Lower lobe of right lung (tissue), 2 donors: ENCODE data around the gene MYEOV. TPM values are rescaled to one million over a fixed set of nuclear protein-coding genes. Genes with fewer than 3 reads are reported as not detected.
A peak's percentile ranks its signal among the peaks of the same experiment; 100 is the strongest.

Experiments used
- ATAC-seq, 2 donors: fragments of 200-7000 bp; cut with Tn5 transposase; one replicate each; pipeline ENCODE4 v1.9.1; 2020 to 2022; ENCODE audit warnings: mild to moderate bottlenecking in 2 of 2, moderate library complexity in 2 of 2
- DNase-seq: peaks from one replicate; pipeline ENCODE4 v3.0.0-alpha.2; 2020
- H3K27ac ChIP-seq: fragments of 200-600 bp; one replicate; pipeline ENCODE4 v1.8.0; 2022
- H3K27me3 ChIP-seq: fragments of 200-600 bp; one replicate; pipeline ENCODE4 v1.8.0; 2022; ENCODE audit warnings: low read depth
- H3K36me3 ChIP-seq: fragments of 200-600 bp; one replicate; pipeline ENCODE4 v1.8.0; 2022; ENCODE audit warnings: mild to moderate bottlenecking
- H3K4me1 ChIP-seq: fragments of 200-600 bp; one replicate; pipeline ENCODE4 v1.8.0; 2022
- H3K4me3 ChIP-seq: fragments of 200-600 bp; one replicate; pipeline ENCODE4 v1.8.0; 2022; ENCODE audit warnings: mild to moderate bottlenecking
- H3K9me3 ChIP-seq: fragments of 200-600 bp; one replicate; pipeline ENCODE4 v1.8.0; 2022
- CTCF ChIP-seq: fragments of 200-600 bp; IDR thresholded peaks from one replicate; pipeline ENCODE4 v1.8.0; 2022; ENCODE audit warnings: antibody characterized with exemption, mild to moderate bottlenecking
- intact Hi-C: fragments of 100-400 bp; cut with DNase I; formaldehyde crosslinking; loops from one replicate; pipeline ENCODE4 v1.11.0; 2022
- total RNA-seq: library from RNA; stranded (reverse); fragmentation: NEBNext Ultra II Directional; extraction: Animal tissue kit (Norgen Biotek cat#: 25700); gene quantifications from one replicate; pipeline ENCODE4 v1.2.1, GENCODE V29; 2021
- donor health status: DM: no; HTN: yes; CAD: no; lungs with severe emphysema.

MYEOV gene
- total RNA-seq, 1 donor from 2014 or later: 1.2 TPM

DNA sequence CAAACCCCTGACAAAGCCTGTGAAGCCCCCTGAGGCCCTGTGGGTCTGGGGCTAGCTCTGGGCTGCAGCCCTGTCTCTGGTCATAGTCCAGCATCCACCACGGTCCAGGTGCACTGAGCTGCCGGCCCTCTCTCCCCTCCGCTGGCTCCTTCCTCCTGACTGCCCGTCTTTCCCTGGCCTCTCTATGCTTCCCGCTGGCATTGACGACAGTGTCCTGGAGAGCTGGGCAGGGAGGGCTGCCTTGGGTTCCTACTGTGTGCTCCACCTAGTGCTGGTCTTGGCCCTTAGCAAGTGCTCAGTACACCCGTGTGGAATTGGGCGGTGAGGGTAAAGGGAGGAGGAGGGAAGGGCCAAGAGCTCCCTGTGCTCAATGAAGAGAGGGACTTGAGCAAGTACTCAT, 868 bp upstream of the MYEOV start:
- Histone ChIP-seq H3K36me3 (no peaks in the 10 kb centered on the region), H3K4me1 (peaks cover 61% of the 10 kb centered on the region), H3K27ac (no peak overlapping the region), H3K27me3 (no peaks in the 10 kb centered on the region), H3K4me3 (no peak overlapping the region), H3K9me3 (no peaks in the 10 kb centered on the region)
- intact Hi-C loops: loop anchor here (10.0 kb wide), 1 partner anchor 352 kb away; the partner anchor contains the start of gene CCND1
- peak; percentile 33 for TF ChIP-seq CTCF
- DNase-seq: peak; percentile 69
- peak; percentile 54 to 74 for ATAC-seq

- DNase-seq (peak; percentile 46), ATAC-seq (no peak)
- Histone ChIP-seq H3K27me3 (no peaks in the 10 kb centered on the region), H3K9me3 (no peaks in the 10 kb centered on the region), H3K4me1 (peaks cover 66% of the 10 kb centered on the region), H3K4me3 (no peak overlapping the region), H3K36me3 (no peaks in the 10 kb centered on the region), H3K27ac (no peak overlapping the region)
- no peak for TF ChIP-seq CTCF
- intact Hi-C loops: loop anchor here (10.0 kb wide), 1 partner anchor 350 kb away; the partner anchor contains the start of gene CCND1
These were observed 670 bp downstream of the MYEOV start for GRCh38 chr11:69294571-69295078.

- intact Hi-C loops: loop anchor here (10.0 kb wide), 1 partner anchor 349 kb away; the partner anchor contains the start of gene CCND1
- DNase-seq: peak; percentile 44
These were observed 1.4 kb downstream of the MYEOV start for GRCh38 chr11:69295079-69295994.

GRCh38 chr11:69295995-69296889, 2.3 kb downstream of the MYEOV start:
- peaks cover 75% of the 10 kb centered on the region for H3K4me1 ChIP-seq
- H3K4me3 ChIP-seq: no peak overlapping the region

More at GRCh38 chr11:69295079-69295994, 1.4 kb downstream of the MYEOV start:
- Histone ChIP-seq H3K4me1 (peaks cover 74% of the 10 kb centered on the region), H3K27me3 (no peaks in the 10 kb centered on the region), H3K36me3 (no peaks in the 10 kb centered on the region), H3K4me3 (no peak overlapping the region), H3K9me3 (no peaks in the 10 kb centered on the region), H3K27ac (no peak overlapping the region)
- no peak for ATAC-seq
- no peak for TF ChIP-seq CTCF

More at GRCh38 chr11:69295995-69296889, 2.3 kb downstream of the MYEOV start:
- Histone ChIP-seq H3K36me3 (no peaks in the 10 kb centered on the region), H3K27me3 (no peaks in the 10 kb centered on the region), H3K9me3 (no peaks in the 10 kb centered on the region), H3K27ac (peak overlapping the region; percentile 88)
- DNase-seq: peak; percentile 69
- peak; percentile 13 to 21 for ATAC-seq
- TF ChIP-seq CTCF: no peak
- intact Hi-C loops: loop anchor here (10.0 kb wide), 1 partner anchor 349 kb away; the partner anchor contains the start of gene CCND1
